PFSK-1 (cell line): Measurements from ENCODE around the gene TNFRSF1A.

ENCODE experiments used
- FOXP2 ChIP-seq: optimal IDR thresholded peaks from 2 replicates; pipeline ENCODE3; 2011; ENCODE audit warnings: borderline replicate concordance, control low read depth, inconsistent platforms; ENCODE audit not compliant: insufficient read depth; ENCODE audit errors: extremely low read length, extremely low read depth
- POLR2AphosphoS5 ChIP-seq: IDR thresholded peaks from 2 replicates; pipeline ENCODE4 v1.6.1; 2012; ENCODE audit warnings: low read depth, mild to moderate bottlenecking, control low read depth, low read length, moderate library complexity
- REST ChIP-seq, 2 experiments: IDR thresholded peaks; 2 replicates each; pipeline versions ENCODE4 v1.6.1 to v1.8.0; 2011 to 2012; ENCODE audit warnings: low read depth in 2 of 2, low read length in 2 of 2, control low read depth in 1 of 2, inconsistent platforms in 1 of 2, mild to moderate bottlenecking in 1 of 2, moderate library complexity in 1 of 2; ENCODE audit not compliant: insufficient read depth in 1 of 2
- SIN3A ChIP-seq: IDR thresholded peaks from 2 replicates; pipeline ENCODE4 v1.6.1; 2012; ENCODE audit warnings: mild to moderate bottlenecking, low read length, moderate library complexity, borderline replicate concordance; ENCODE audit not compliant: insufficient read depth
- TAF1 ChIP-seq: IDR thresholded peaks from 2 replicates; pipeline ENCODE4 v1.6.1; 2012; ENCODE audit warnings: low read length, control low read depth, borderline replicate concordance; ENCODE audit not compliant: insufficient read depth

TNFRSF1A gene

GRCh38 chr12:6376079-6376869, 34.4 kb upstream of the TNFRSF1A start:
- TF ChIP-seq SIN3A (no peak), REST (IDR thresholded peaks at IDR 0.05; ENCODE audit: insufficient read depth in 1 of 2, low read depth in 2 of 2, low read length in 2 of 2) (no peak), FOXP2 (no peak), TAF1 (no peak), POLR2AphosphoS5 (no peak)

- TF ChIP-seq REST (IDR thresholded peaks at IDR 0.05; ENCODE audit: insufficient read depth in 1 of 2, low read depth in 2 of 2, low read length in 2 of 2) (no peak), SIN3A (no peak), FOXP2 (no peak), TAF1 (no peak), POLR2AphosphoS5 (no peak)
These were observed 33.6 kb upstream of the TNFRSF1A start, which contains the start of gene SCNN1A for GRCh38 chr12:6375269-6376078. Gene SCNN1A, minus strand, starts transcription at chr12:6375563. Its CDS starts 780 bp downstream, at chr12:6374783.

- TF ChIP-seq TAF1, result no peak
- TF ChIP-seq SIN3A, result no peak
- TF ChIP-seq FOXP2, result no peak
- no peak for TF ChIP-seq REST (IDR thresholded peaks at IDR 0.05; ENCODE audit: insufficient read depth in 1 of 2, low read depth in 2 of 2, low read length in 2 of 2)
- no peak for TF ChIP-seq POLR2AphosphoS5
These were observed 32.9 kb upstream of the TNFRSF1A start for GRCh38 chr12:6374786-6375160.

- no peak for TF ChIP-seq POLR2AphosphoS5
- no peak for TF ChIP-seq REST (IDR thresholded peaks at IDR 0.05; ENCODE audit: insufficient read depth in 1 of 2, low read depth in 2 of 2, low read length in 2 of 2)
- no peak for TF ChIP-seq SIN3A
- no peak for TF ChIP-seq FOXP2
- TF ChIP-seq TAF1, result no peak
These were observed 32.3 kb upstream of the TNFRSF1A start for GRCh38 chr12:6374028-6374785.
